Measurements from ENCODE around the gene C5orf47. TPM values are rescaled to one million over a fixed set of nuclear protein-coding genes. Genes with fewer than 3 reads are reported as not detected.

C5orf47 gene
- total RNA-seq, 1 experiment from 2014 or later, result 0.09 TPM

DNA sequence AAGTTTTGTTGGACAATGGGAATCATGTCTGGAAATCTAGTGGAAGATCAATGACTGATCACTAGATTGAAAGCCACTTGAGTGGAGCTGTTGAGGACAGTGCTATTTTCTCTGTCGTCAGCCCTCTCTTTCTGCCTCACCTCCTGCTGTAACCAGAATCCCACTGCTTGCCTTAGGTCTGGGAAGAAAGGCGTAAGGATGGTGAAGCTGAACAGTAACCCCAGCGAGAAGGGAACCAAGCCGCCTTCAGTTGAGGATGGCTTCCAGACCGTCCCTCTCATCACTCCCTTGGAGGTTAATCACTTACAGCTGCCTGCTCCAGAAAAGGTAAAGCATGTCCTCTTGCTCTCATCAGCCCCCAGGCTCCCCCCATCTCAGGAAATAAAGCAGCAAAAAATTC, 57.6 kb downstream of the C5orf47 start:
- no peak overlapping the region for H3K56ac ChIP-seq (ENCODE audit: insufficient read length, low read depth, low read length)
- WGBS (ENCODE audit: extremely low coverage, insufficient read length, low lambda C conversion rate), result no CpG with 5 or more reads among the region's 5 CpGs
- H3K27ac ChIP-seq (ENCODE audit: insufficient read length, low read depth, low read length), result no peak overlapping the region
- no peak overlapping the region for H3K18ac ChIP-seq (ENCODE audit: insufficient read length, low read depth, low read length)
- Mint-ChIP-seq H3K9me3 (peaks cover 0 to 2% of the 10 kb centered on the region in 2 experiments; a peak in 1 of 5 replicates), H3K27ac (no peak overlapping the region), H3K36me3 (ENCODE audit: insufficient read depth in 1 of 3, low read depth in 3 of 3) (no peaks in the 10 kb centered on the region), H3K4me1 (peaks cover 0 to 13% of the 10 kb centered on the region in 2 experiments; a peak in 3 of 4 replicates), H3K27me3 (ENCODE audit: low read depth) (peaks cover 18% of the 10 kb centered on the region), H3K4me3 (no peak overlapping the region)
- no peak overlapping the region for H3K4ac ChIP-seq (ENCODE audit: low read depth, low read length)
- H3K27me3 ChIP-seq (ENCODE audit: insufficient read depth, low read length), result no peaks in the 10 kb centered on the region
- no peaks in the 10 kb centered on the region for H3K23me2 ChIP-seq (ENCODE audit: insufficient read length, low read depth, low read length, poor library complexity, severe bottlenecking)
- TF ChIP-seq, protein P1, sequence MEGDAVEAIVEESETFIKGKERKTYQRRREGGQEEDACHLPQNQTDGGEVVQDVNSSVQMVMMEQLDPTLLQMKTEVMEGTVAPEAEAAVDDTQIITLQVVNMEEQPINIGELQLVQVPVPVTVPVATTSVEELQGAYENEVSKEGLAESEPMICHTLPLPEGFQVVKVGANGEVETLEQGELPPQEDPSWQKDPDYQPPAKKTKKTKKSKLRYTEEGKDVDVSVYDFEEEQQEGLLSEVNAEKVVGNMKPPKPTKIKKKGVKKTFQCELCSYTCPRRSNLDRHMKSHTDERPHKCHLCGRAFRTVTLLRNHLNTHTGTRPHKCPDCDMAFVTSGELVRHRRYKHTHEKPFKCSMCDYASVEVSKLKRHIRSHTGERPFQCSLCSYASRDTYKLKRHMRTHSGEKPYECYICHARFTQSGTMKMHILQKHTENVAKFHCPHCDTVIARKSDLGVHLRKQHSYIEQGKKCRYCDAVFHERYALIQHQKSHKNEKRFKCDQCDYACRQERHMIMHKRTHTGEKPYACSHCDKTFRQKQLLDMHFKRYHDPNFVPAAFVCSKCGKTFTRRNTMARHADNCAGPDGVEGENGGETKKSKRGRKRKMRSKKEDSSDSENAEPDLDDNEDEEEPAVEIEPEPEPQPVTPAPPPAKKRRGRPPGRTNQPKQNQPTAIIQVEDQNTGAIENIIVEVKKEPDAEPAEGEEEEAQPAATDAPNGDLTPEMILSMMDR (conservative IDR thresholded peaks at IDR 0.05), result no peak
- H3K79me1 ChIP-seq (ENCODE audit: insufficient read depth, low read depth, low read length, poor library complexity, severe bottlenecking), result no peaks in the 10 kb centered on the region
- DNase-seq, result no peak
- no peak overlapping the region for H2BK20ac ChIP-seq (ENCODE audit: low read depth, low read length, poor library complexity, severe bottlenecking)
- H3K23ac ChIP-seq (ENCODE audit: insufficient read length, low read depth, low read length), result no peak overlapping the region
- H2BK5ac ChIP-seq (ENCODE audit: insufficient read length, low read length), result no peak overlapping the region
- H2BK15ac ChIP-seq (ENCODE audit: low read depth, low read length), result no peak overlapping the region
- H3K4me2 ChIP-seq (ENCODE audit: insufficient read depth, insufficient read length, low read length), result no peak overlapping the region
- H2AK5ac ChIP-seq (ENCODE audit: insufficient read length, low read length), result no peak overlapping the region
- H3K9me3 ChIP-seq (ENCODE audit: control insufficient read depth, low read depth, low read length), result no peaks in the 10 kb centered on the region
- no peak overlapping the region for H3K9ac ChIP-seq (ENCODE audit: extremely low read depth, insufficient read length, low read length)
- no peak overlapping the region for H2BK12ac ChIP-seq (ENCODE audit: insufficient read length, low read depth, low read length)
- no peak overlapping the region for H2AFZ ChIP-seq (ENCODE audit: low read length)
- no peak overlapping the region for H4K8ac ChIP-seq (replicated peaks; ENCODE audit: insufficient read length, low read depth, low read length)
- H3T11ph ChIP-seq (ENCODE audit: low read length), result no peak overlapping the region
- H4K5ac ChIP-seq (ENCODE audit: insufficient read length, low read depth, low read length), result no peak overlapping the region
- H4K91ac ChIP-seq (ENCODE audit: insufficient read length, low read depth, low read length), result no peak overlapping the region
- no peaks in the 10 kb centered on the region for H3K79me2 ChIP-seq (ENCODE audit: insufficient read depth, low read length)
- H3K4me1 ChIP-seq (ENCODE audit: insufficient read depth, low read length), result no peaks in the 10 kb centered on the region
- H2BK120ac ChIP-seq (ENCODE audit: low read depth, low read length, poor library complexity, severe bottlenecking), result no peak overlapping the region
- H4K20me1 ChIP-seq (ENCODE audit: control insufficient read depth, insufficient read depth, insufficient read length), result no peaks in the 10 kb centered on the region
- H3K14ac ChIP-seq (ENCODE audit: insufficient read depth, low read length), result no peak overlapping the region
